HCT116 (cell line): Measurements from ENCODE around the gene GRIN1.

Source experiments
- POLR2A ChIP-seq: IDR thresholded peaks from 2 replicates; pipeline ENCODE4 v1.7.0; 2011; ENCODE audit warnings: borderline replicate concordance; ENCODE audit not compliant: insufficient read depth, insufficient read length; ENCODE audit errors: extremely low read depth
- RAD21 ChIP-seq: IDR thresholded peaks from 2 replicates; pipeline ENCODE4 v1.6.1; 2012; ENCODE audit warnings: low read depth, mild to moderate bottlenecking
- YY1 ChIP-seq: IDR thresholded peaks from 2 replicates; pipeline ENCODE4 v1.6.1; 2011; ENCODE audit warnings: low read length, low read depth, moderate library complexity, mild to moderate bottlenecking; ENCODE audit not compliant: insufficient replicate concordance; ENCODE audit errors: extremely low read depth
- TF ChIP-seq, protein P1 (sequence below), 3 experiments: fragments of 200-600 bp in 1 of 3; sonication (generic) in 1 of 3; IDR thresholded peaks in 2 of 3; conservative IDR thresholded peaks in 1 of 3; 2 replicates each; pipeline ENCODE4 v1.5.1; 2012 to 2017; ENCODE audit warnings: low read depth in 2 of 3, low read length in 2 of 3, antibody characterized with exemption in 1 of 3, borderline replicate concordance in 1 of 3, control low read depth in 1 of 3, mild to moderate bottlenecking in 1 of 3, mixed read lengths in 1 of 3, mixed run types in 1 of 3, moderate library complexity in 1 of 3; ENCODE audit not compliant: insufficient read depth in 1 of 3
- TF ChIP-seq, protein P2 (sequence below): IDR thresholded peaks from 2 replicates; pipeline ENCODE4 v1.6.1; 2011; ENCODE audit warnings: mild to moderate bottlenecking, low read length, moderate library complexity; ENCODE audit not compliant: insufficient replicate concordance; ENCODE audit errors: extremely low read depth
- TF ChIP-seq, protein P3 (sequence below): IDR thresholded peaks from 2 replicates; pipeline ENCODE4 v1.6.1; 2012; ENCODE audit warnings: low read depth

DNA sequence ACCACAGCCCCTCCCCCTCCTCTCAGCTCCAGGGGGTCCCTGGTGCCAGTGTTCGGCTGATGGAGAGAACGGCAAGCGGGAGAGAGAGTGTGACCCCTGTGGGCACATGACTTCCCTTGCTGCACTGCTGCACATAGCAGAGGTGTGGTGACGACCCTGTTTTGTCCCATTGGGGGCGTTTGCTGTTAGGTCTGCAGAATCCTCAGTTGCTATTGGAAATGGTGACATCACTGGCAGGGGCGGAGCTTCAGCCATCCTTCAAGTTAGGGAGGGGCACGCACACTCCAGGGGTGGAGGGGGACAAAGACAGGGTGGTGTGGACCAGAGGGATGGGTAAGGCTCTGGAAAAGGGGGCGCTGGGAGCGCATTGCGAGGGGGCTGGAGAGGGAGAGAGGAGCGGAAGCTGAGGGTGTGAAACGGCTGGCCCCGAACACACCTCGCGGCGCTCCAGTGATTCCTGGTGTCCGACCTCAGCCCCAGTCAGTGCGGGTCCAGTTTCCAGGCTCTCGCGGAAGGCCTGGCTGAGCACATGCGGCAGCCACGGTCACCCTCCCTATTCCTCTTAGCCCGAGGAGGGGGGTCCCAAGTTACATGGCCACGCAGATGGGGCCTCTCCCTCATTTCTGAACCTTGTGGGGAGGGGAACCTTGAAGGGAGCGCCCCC lies 764 bp upstream of the GRIN1 start:
- TF ChIP-seq, protein P1, sequence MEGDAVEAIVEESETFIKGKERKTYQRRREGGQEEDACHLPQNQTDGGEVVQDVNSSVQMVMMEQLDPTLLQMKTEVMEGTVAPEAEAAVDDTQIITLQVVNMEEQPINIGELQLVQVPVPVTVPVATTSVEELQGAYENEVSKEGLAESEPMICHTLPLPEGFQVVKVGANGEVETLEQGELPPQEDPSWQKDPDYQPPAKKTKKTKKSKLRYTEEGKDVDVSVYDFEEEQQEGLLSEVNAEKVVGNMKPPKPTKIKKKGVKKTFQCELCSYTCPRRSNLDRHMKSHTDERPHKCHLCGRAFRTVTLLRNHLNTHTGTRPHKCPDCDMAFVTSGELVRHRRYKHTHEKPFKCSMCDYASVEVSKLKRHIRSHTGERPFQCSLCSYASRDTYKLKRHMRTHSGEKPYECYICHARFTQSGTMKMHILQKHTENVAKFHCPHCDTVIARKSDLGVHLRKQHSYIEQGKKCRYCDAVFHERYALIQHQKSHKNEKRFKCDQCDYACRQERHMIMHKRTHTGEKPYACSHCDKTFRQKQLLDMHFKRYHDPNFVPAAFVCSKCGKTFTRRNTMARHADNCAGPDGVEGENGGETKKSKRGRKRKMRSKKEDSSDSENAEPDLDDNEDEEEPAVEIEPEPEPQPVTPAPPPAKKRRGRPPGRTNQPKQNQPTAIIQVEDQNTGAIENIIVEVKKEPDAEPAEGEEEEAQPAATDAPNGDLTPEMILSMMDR (IDR thresholded peaks at IDR 0.05 in 2 of 3, conservative IDR thresholded peaks at IDR 0.05 in 1 of 3; ENCODE audit: borderline replicate concordance in 1 of 3, insufficient read depth in 1 of 3, low read depth in 2 of 3, low read length in 2 of 3): no peak
- TF ChIP-seq, protein P2, sequence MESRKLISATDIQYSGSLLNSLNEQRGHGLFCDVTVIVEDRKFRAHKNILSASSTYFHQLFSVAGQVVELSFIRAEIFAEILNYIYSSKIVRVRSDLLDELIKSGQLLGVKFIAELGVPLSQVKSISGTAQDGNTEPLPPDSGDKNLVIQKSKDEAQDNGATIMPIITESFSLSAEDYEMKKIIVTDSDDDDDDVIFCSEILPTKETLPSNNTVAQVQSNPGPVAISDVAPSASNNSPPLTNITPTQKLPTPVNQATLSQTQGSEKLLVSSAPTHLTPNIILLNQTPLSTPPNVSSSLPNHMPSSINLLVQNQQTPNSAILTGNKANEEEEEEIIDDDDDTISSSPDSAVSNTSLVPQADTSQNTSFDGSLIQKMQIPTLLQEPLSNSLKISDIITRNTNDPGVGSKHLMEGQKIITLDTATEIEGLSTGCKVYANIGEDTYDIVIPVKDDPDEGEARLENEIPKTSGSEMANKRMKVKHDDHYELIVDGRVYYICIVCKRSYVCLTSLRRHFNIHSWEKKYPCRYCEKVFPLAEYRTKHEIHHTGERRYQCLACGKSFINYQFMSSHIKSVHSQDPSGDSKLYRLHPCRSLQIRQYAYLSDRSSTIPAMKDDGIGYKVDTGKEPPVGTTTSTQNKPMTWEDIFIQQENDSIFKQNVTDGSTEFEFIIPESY: no peak
- no peak for TF ChIP-seq RAD21
- no peak for TF ChIP-seq POLR2A
- no peak for TF ChIP-seq YY1
- TF ChIP-seq, protein P3, sequence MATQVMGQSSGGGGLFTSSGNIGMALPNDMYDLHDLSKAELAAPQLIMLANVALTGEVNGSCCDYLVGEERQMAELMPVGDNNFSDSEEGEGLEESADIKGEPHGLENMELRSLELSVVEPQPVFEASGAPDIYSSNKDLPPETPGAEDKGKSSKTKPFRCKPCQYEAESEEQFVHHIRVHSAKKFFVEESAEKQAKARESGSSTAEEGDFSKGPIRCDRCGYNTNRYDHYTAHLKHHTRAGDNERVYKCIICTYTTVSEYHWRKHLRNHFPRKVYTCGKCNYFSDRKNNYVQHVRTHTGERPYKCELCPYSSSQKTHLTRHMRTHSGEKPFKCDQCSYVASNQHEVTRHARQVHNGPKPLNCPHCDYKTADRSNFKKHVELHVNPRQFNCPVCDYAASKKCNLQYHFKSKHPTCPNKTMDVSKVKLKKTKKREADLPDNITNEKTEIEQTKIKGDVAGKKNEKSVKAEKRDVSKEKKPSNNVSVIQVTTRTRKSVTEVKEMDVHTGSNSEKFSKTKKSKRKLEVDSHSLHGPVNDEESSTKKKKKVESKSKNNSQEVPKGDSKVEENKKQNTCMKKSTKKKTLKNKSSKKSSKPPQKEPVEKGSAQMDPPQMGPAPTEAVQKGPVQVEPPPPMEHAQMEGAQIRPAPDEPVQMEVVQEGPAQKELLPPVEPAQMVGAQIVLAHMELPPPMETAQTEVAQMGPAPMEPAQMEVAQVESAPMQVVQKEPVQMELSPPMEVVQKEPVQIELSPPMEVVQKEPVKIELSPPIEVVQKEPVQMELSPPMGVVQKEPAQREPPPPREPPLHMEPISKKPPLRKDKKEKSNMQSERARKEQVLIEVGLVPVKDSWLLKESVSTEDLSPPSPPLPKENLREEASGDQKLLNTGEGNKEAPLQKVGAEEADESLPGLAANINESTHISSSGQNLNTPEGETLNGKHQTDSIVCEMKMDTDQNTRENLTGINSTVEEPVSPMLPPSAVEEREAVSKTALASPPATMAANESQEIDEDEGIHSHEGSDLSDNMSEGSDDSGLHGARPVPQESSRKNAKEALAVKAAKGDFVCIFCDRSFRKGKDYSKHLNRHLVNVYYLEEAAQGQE: no peak
